ENCODE measurements around the gene ARHGAP15. TPM values are rescaled to one million over a fixed set of nuclear protein-coding genes. Genes with fewer than 3 reads are reported as not detected.

The ARHGAP15 gene
- total and polyA plus RNA-seq, 2 donors (not counting 1 experiment from before 2014, with no cell fraction given), result 0.07 TPM; not detected in 1

GRCh38 chr2:143139835-143140393 lies 10.7 kb downstream of the ARHGAP15 start:
- no peak overlapping the region for H3K4me2 ChIP-seq (ENCODE audit: extremely low read depth, insufficient read depth, low read length)
- H3K4me3 ChIP-seq (replicated peaks in 1 of 4; ENCODE audit: control extremely low read depth in 1 of 4, insufficient read depth in 1 of 4, low read depth in 3 of 4, low read length in 4 of 4), result no peak overlapping the region
- H2AFZ ChIP-seq (ENCODE audit: low read length), result no peak overlapping the region
- H3K9me3 ChIP-seq (ENCODE audit: control insufficient read depth, insufficient read depth, low read depth, low read length), result no peaks in the 10 kb centered on the region
- no peak overlapping the region for H3K27ac ChIP-seq (ENCODE audit: insufficient read depth, low read length)
- TF ChIP-seq EZH2 (IDR thresholded peaks at IDR 0.05; ENCODE audit: low read length, missing control alignments) (no peak), CTCF (conservative IDR thresholded peaks at IDR 0.05 in 1 of 2, IDR thresholded peaks at IDR 0.05 in 1 of 2; ENCODE audit: low read depth in 1 of 2, low read length in 2 of 2) (no peak)
- H3K4me1 ChIP-seq (ENCODE audit: control insufficient read depth, extremely low read depth, insufficient read depth, low read length), result no peaks in the 10 kb centered on the region
- H3K9ac ChIP-seq (ENCODE audit: insufficient read depth, low read length), result no peak overlapping the region
- no peaks in the 10 kb centered on the region for H3K27me3 ChIP-seq (ENCODE audit: control insufficient read depth, insufficient read depth, low read length)
- H4K20me1 ChIP-seq (ENCODE audit: control insufficient read depth, extremely low read depth, insufficient read depth, low read length), result no peaks in the 10 kb centered on the region
- no peaks in the 10 kb centered on the region for H3K36me3 ChIP-seq (ENCODE audit: control insufficient read depth, insufficient read depth, low read length)
- no peaks in the 10 kb centered on the region for H3K79me2 ChIP-seq (ENCODE audit: control insufficient read depth, insufficient read depth, low read length)
- DNase-seq (ENCODE audit: low read depth in 2 of 2), result no peak

GRCh38 chr2:143140864-143141661 lies 11.8 kb downstream of the ARHGAP15 start:
- no peaks in the 10 kb centered on the region for H3K36me3 ChIP-seq (ENCODE audit: control insufficient read depth, insufficient read depth, low read length)
- no peak overlapping the region for H3K4me3 ChIP-seq (replicated peaks in 1 of 4; ENCODE audit: control extremely low read depth in 1 of 4, insufficient read depth in 1 of 4, low read depth in 3 of 4, low read length in 4 of 4)
- no peak for DNase-seq (ENCODE audit: low read depth in 2 of 2)
- no peak overlapping the region for H3K9ac ChIP-seq (ENCODE audit: insufficient read depth, low read length)
- H3K27me3 ChIP-seq (ENCODE audit: control insufficient read depth, insufficient read depth, low read length), result no peaks in the 10 kb centered on the region
- TF ChIP-seq CTCF (conservative IDR thresholded peaks at IDR 0.05 in 1 of 2, IDR thresholded peaks at IDR 0.05 in 1 of 2; ENCODE audit: low read depth in 1 of 2, low read length in 2 of 2), result no peak
- TF ChIP-seq EZH2 (IDR thresholded peaks at IDR 0.05; ENCODE audit: low read length, missing control alignments), result no peak
- no peaks in the 10 kb centered on the region for H3K79me2 ChIP-seq (ENCODE audit: control insufficient read depth, insufficient read depth, low read length)
- H3K4me1 ChIP-seq (ENCODE audit: control insufficient read depth, extremely low read depth, insufficient read depth, low read length), result no peaks in the 10 kb centered on the region
- no peaks in the 10 kb centered on the region for H4K20me1 ChIP-seq (ENCODE audit: control insufficient read depth, extremely low read depth, insufficient read depth, low read length)
- H3K9me3 ChIP-seq (ENCODE audit: control insufficient read depth, insufficient read depth, low read depth, low read length), result no peaks in the 10 kb centered on the region
- no peak overlapping the region for H3K4me2 ChIP-seq (ENCODE audit: extremely low read depth, insufficient read depth, low read length)
- no peak overlapping the region for H3K27ac ChIP-seq (ENCODE audit: insufficient read depth, low read length)
- H2AFZ ChIP-seq (ENCODE audit: low read length), result no peak overlapping the region

- no peak overlapping the region for H3K27ac ChIP-seq (ENCODE audit: insufficient read depth, low read length)
- H3K27me3 ChIP-seq (ENCODE audit: control insufficient read depth, insufficient read depth, low read length), result no peaks in the 10 kb centered on the region
- no peak overlapping the region for H3K9ac ChIP-seq (ENCODE audit: insufficient read depth, low read length)
- H3K4me3 ChIP-seq (replicated peaks in 1 of 4; ENCODE audit: control extremely low read depth in 1 of 4, insufficient read depth in 1 of 4, low read depth in 3 of 4, low read length in 4 of 4), result no peak overlapping the region
- no peak overlapping the region for H3K4me2 ChIP-seq (ENCODE audit: extremely low read depth, insufficient read depth, low read length)
- H2AFZ ChIP-seq (ENCODE audit: low read length), result no peak overlapping the region
- H4K20me1 ChIP-seq (ENCODE audit: control insufficient read depth, extremely low read depth, insufficient read depth, low read length), result no peaks in the 10 kb centered on the region
- no peaks in the 10 kb centered on the region for H3K9me3 ChIP-seq (ENCODE audit: control insufficient read depth, insufficient read depth, low read depth, low read length)
- no peaks in the 10 kb centered on the region for H3K4me1 ChIP-seq (ENCODE audit: control insufficient read depth, extremely low read depth, insufficient read depth, low read length)
- H3K36me3 ChIP-seq (ENCODE audit: control insufficient read depth, insufficient read depth, low read length), result no peaks in the 10 kb centered on the region
- H3K79me2 ChIP-seq (ENCODE audit: control insufficient read depth, insufficient read depth, low read length), result no peaks in the 10 kb centered on the region
- no peak for TF ChIP-seq CTCF (conservative IDR thresholded peaks at IDR 0.05 in 1 of 2, IDR thresholded peaks at IDR 0.05 in 1 of 2; ENCODE audit: low read depth in 1 of 2, low read length in 2 of 2)
- TF ChIP-seq EZH2 (IDR thresholded peaks at IDR 0.05; ENCODE audit: low read length, missing control alignments), result no peak
- DNase-seq (ENCODE audit: low read depth in 2 of 2), result no peak
These were observed 13.4 kb downstream of the ARHGAP15 start for GRCh38 chr2:143142598-143142997.

Data from fibroblast of lung (primary cell).